Spinal cord (tissue), 4 donors: ENCODE data around the gene CACHD1. TPM values are rescaled to one million over a fixed set of nuclear protein-coding genes. Genes with fewer than 3 reads are reported as not detected.

ENCODE experiments used
- polyA plus RNA-seq, 2 donors: library from polyadenylated mRNA; unstranded; fragments of 120-200 nt; gene quantifications; one replicate each; pipeline ENCODE4 v1.2.1, GENCODE V29; 2013; ENCODE audit not compliant: insufficient read length in 2 of 2
- small RNA-seq: library from RNA; depleted of rRNA; stranded (forward); fragments of <200 nt; gene quantifications from one replicate; pipeline ENCODE3, GENCODE V24; 2014; ENCODE audit warnings: low replicate concordance
- total RNA-seq, 2 donors: library from RNA; depleted of rRNA in 1 of 2; stranded (reverse); fragments of 120-200 nt in 1 of 2; fragments of >200 nt in 1 of 2; gene quantifications; one replicate each; pipeline versions ENCODE4 v1.2.3 to v1.2.4, GENCODE V29; 2013 to 2014

CACHD1 gene
- total and polyA plus RNA-seq, 4 donors: 30.7 to 45.0 (median 36.9) TPM

Small RNAs within 50 kb of the gene (small RNA-seq; reads per million reads assigned to genes)
- not detected for gene MIR4794
